B cell (primary cell): ENCODE data around the gene GCN1.

Experiments
- EZH2 ChIP-seq: IDR thresholded peaks from 2 replicates; pipeline ENCODE4 v1.6.1; 2012; ENCODE audit warnings: borderline replicate concordance, low read depth, mild to moderate bottlenecking, moderate library complexity, low read length; ENCODE audit not compliant: insufficient read depth, poor library complexity, severe bottlenecking
- TF ChIP-seq, protein P1 (sequence below): fragments of 200-600 bp; IDR thresholded peaks from one replicate; pipeline ENCODE4 v1.8.0; 2022; ENCODE audit warnings: antibody characterized with exemption, mild to moderate bottlenecking

DNA sequence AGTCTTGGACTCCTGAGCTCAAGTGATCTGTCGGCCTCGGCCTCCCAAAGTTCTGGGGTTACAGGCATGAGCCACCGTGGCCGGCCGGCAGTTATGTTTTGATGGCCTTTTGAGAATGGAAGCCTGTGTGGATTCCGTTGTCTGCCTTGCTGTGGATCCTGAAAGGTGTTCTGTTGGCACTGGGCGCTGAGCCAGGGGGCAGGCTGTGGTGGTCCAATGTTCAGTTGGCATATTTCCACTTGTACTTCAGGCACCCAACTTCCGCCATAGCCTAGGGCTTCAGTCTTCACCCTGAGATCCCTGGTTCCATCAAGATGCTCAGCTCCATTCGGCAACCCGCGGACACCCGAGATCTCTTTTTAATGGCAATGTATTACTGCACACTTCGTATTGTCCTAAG lies 12.7 kb upstream of the GCN1 start:
- TF ChIP-seq EZH2, result no peak
- TF ChIP-seq, protein P1, sequence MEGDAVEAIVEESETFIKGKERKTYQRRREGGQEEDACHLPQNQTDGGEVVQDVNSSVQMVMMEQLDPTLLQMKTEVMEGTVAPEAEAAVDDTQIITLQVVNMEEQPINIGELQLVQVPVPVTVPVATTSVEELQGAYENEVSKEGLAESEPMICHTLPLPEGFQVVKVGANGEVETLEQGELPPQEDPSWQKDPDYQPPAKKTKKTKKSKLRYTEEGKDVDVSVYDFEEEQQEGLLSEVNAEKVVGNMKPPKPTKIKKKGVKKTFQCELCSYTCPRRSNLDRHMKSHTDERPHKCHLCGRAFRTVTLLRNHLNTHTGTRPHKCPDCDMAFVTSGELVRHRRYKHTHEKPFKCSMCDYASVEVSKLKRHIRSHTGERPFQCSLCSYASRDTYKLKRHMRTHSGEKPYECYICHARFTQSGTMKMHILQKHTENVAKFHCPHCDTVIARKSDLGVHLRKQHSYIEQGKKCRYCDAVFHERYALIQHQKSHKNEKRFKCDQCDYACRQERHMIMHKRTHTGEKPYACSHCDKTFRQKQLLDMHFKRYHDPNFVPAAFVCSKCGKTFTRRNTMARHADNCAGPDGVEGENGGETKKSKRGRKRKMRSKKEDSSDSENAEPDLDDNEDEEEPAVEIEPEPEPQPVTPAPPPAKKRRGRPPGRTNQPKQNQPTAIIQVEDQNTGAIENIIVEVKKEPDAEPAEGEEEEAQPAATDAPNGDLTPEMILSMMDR, result no peak
